Measurements from ENCODE around the gene FBXW7.

DNA sequence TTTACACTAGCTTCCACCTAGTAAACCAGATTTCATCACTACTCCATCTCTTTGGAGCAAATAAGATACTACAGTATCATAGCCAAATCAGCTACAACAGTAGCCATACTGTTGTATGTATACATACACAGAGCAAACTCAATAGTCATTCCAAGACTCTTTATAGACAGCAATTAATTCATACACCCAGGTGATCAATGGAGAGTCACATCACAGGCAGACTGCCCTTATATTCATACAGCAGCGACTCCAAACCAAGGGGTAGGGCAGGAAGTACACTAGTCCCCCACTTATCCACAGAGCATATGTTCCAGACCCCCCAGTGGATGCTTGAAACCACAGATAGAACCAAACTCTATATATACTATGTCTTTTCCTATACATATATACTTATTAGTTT, 76.6 kb downstream of the FBXW7 start:
- TF ChIP-seq, protein P1, sequence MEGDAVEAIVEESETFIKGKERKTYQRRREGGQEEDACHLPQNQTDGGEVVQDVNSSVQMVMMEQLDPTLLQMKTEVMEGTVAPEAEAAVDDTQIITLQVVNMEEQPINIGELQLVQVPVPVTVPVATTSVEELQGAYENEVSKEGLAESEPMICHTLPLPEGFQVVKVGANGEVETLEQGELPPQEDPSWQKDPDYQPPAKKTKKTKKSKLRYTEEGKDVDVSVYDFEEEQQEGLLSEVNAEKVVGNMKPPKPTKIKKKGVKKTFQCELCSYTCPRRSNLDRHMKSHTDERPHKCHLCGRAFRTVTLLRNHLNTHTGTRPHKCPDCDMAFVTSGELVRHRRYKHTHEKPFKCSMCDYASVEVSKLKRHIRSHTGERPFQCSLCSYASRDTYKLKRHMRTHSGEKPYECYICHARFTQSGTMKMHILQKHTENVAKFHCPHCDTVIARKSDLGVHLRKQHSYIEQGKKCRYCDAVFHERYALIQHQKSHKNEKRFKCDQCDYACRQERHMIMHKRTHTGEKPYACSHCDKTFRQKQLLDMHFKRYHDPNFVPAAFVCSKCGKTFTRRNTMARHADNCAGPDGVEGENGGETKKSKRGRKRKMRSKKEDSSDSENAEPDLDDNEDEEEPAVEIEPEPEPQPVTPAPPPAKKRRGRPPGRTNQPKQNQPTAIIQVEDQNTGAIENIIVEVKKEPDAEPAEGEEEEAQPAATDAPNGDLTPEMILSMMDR (conservative IDR thresholded peaks at IDR 0.05; ENCODE audit: low read length) = no peak
- TF ChIP-seq EZH2phosphoT487 (IDR thresholded peaks at IDR 0.05; ENCODE audit: borderline replicate concordance) = no peak

Measured in Loucy (cell line).